ENCODE measurements around the gene BBS4. TPM values are rescaled to one million over a fixed set of nuclear protein-coding genes. Genes with fewer than 3 reads are reported as not detected.

Gene BBS4
- total and polyA plus RNA-seq, 9 of the 15 experiments (the other 6 are each of a cell fraction or from before 2014, with no cell fraction given), result 25.1 to 80.7 (median 38.9) TPM

DNA sequence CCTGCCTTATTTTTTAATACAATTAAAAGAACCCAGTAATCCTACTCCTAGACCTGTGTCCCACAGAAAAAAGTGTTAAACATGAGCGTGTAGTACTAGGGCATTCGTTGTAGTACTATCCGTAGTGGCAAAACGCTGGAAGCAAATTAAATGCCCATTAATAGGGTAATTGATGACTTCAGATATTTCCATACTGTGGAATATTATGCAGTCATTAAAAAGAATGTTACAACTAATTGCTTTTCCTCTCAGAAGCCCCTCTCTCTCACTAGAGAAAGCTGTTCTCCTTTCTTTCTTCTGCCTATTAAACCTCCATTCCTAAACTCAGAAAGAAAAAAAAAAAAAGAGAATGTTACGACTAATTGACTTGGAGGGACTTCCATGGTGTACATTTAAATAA lies 2.7 kb downstream of the BBS4 start:
- CTCF ChIA-PET (ENCODE audit: low intra/inter-chr PET ratio), result no interaction called here
- no peaks in the 10 kb centered on the region for H3K9me1 ChIP-seq (ENCODE audit: control insufficient read depth, insufficient read depth, low read length)
- no peak overlapping the region for H3K27ac ChIP-seq (ENCODE audit: extremely low read depth, low read depth, low read length)
- no peak for TF ChIP-seq RB1 (IDR thresholded peaks at IDR 0.05; ENCODE audit: low read depth)
- no peak for TF ChIP-seq ZNF24 (IDR thresholded peaks at IDR 0.05)
- TF ChIP-seq, protein P1, sequence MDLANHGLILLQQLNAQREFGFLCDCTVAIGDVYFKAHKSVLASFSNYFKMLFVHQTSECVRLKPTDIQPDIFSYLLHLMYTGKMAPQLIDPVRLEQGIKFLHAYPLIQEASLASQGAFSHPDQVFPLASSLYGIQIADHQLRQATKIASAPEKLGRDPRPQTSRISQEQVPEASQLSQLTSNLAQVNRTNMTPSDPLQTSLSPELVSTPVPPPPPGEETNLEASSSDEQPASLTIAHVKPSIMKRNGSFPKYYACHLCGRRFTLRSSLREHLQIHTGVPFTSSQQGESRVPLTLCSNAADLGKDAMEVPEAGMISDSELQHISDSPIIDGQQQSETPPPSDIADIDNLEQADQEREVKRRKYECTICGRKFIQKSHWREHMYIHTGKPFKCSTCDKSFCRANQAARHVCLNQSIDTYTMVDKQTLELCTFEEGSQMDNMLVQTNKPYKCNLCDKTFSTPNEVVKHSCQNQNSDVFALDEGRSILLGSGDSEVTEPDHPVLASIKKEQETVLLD (IDR thresholded peaks at IDR 0.05), result no peak
- TF ChIP-seq JUND (IDR thresholded peaks at IDR 0.05; ENCODE audit: borderline replicate concordance, low read depth, low read length), result no peak
- no peak for TF ChIP-seq JUND (tag; IDR thresholded peaks at IDR 0.05; ENCODE audit: borderline replicate concordance, low read depth, low read length)
- no peak for TF ChIP-seq GABPB1 (CRISPR knock-in tag; IDR thresholded peaks at IDR 0.05)
- peak; percentile 73 for TF ChIP-seq RBM25 (IDR thresholded peaks at IDR 0.05; ENCODE audit: low read depth, low read length, severe bottlenecking)
- TF ChIP-seq ZNF146 (CRISPR knock-in tag; IDR thresholded peaks at IDR 0.05; ENCODE audit: unreplicated experiment), result peak; percentile 78
- TF ChIP-seq, protein P2, sequence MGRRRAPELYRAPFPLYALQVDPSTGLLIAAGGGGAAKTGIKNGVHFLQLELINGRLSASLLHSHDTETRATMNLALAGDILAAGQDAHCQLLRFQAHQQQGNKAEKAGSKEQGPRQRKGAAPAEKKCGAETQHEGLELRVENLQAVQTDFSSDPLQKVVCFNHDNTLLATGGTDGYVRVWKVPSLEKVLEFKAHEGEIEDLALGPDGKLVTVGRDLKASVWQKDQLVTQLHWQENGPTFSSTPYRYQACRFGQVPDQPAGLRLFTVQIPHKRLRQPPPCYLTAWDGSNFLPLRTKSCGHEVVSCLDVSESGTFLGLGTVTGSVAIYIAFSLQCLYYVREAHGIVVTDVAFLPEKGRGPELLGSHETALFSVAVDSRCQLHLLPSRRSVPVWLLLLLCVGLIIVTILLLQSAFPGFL (CRISPR knock-in tag; IDR thresholded peaks at IDR 0.05), result no peak
- TF ChIP-seq PRPF4 (IDR thresholded peaks at IDR 0.05; ENCODE audit: insufficient read depth, low read depth, low read length, poor library complexity, severe bottlenecking), result no peak
- peaks cover 0 to 5% of the 10 kb centered on the region in 2 experiments; a peak in 2 of 5 replicates for H3K4me1 ChIP-seq (replicated peaks in 1 of 2; ENCODE audit: control insufficient read depth in 2 of 2, insufficient read depth in 2 of 2, low read length in 2 of 2)
- no peaks in the 10 kb centered on the region for H4K20me1 ChIP-seq (replicated peaks; ENCODE audit: control insufficient read depth, insufficient read depth, low read length)
- no peak overlapping the region for H3K4me3 ChIP-seq
- peaks cover 5% of the 10 kb centered on the region; the same call in 1 of the 3 replicates for H3K36me3 ChIP-seq (ENCODE audit: control insufficient read depth, insufficient read depth, low read length)
- no peaks in the 10 kb centered on the region for H3K27me3 ChIP-seq (ENCODE audit: control insufficient read depth in 2 of 2, insufficient read depth in 2 of 2, low read length in 2 of 2)
- FAIRE-seq (no peak), ATAC-seq (no peak), DNase-seq (ENCODE audit: extremely low read depth in 1 of 4, low spot score in 3 of 4) (no peak)
- peaks cover 33% of the 10 kb centered on the region for H3K79me2 ChIP-seq (ENCODE audit: control insufficient read depth, insufficient read depth, low read length)
- no peak overlapping the region for H2AFZ ChIP-seq (ENCODE audit: low read depth, low read length)
- no peak overlapping the region for H3K9ac ChIP-seq (ENCODE audit: insufficient read depth in 1 of 2, low read depth in 2 of 2, low read length in 2 of 2)
- H3K4me2 ChIP-seq (ENCODE audit: insufficient read depth, low read length), result no peak overlapping the region
- POLR2A ChIA-PET, result interaction anchor here (0.8 kb wide), 1 partner anchor 45 kb away, joined by 3 read pairs; no protein-coding TSS in a partner anchor
- WGBS (ENCODE audit: insufficient coverage, low coverage, missing lambda C conversion rate), result 98% methylated on average over 5 of the region's 5 CpGs
- intact Hi-C loops (cut with micrococcal nuclease) (no loop called here), in situ Hi-C loops (cut with MboI) (no loop called here)
- no peaks in the 10 kb centered on the region for H3K9me3 ChIP-seq (replicated peaks; ENCODE audit: control insufficient read depth, insufficient read depth, low read depth, low read length)
- BruUV-seq (replicated peaks), result no TSS peak

All from K562 (cell line).